Mammary epithelial cell (primary cell): ENCODE data around the gene NCKAP5L.

ENCODE experiments used
- EZH2 ChIP-seq: IDR thresholded peaks from 2 replicates; pipeline ENCODE4 v1.6.1; 2012; ENCODE audit warnings: low read length, inconsistent platforms, borderline replicate concordance
- TF ChIP-seq, protein P1 (sequence below), 2 donors: IDR thresholded peaks in 1 of 2; conservative IDR thresholded peaks in 1 of 2; 2 replicates each; pipeline ENCODE4 v1.5.1; 2011 to 2012; ENCODE audit warnings: inconsistent platforms in 2 of 2, low read length in 2 of 2, mild to moderate bottlenecking in 2 of 2, control low read depth in 1 of 2, low read depth in 1 of 2; ENCODE audit not compliant: insufficient read depth in 1 of 2; ENCODE audit errors: extremely low read depth in 1 of 2

DNA sequence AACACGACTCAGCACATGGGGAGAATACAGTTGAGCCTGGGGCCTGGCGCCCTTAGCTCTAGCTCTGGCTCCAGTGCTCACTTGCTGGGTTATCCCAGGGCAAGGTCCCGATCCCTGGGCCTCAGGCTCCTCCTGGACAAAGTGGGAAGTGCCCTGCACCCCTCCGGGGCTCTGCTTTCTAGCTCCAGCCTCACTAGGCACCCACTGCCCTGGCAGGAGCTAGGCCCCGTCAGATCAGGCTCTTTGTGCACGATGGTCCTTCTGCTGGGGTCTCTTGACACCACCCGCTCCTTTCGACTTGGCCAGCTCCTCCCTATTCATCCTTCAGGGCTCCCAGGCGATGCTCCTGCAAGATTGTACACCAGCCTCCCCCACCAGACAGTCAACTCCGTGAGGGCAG, 23.4 kb downstream of the NCKAP5L start:
- TF ChIP-seq, protein P1, sequence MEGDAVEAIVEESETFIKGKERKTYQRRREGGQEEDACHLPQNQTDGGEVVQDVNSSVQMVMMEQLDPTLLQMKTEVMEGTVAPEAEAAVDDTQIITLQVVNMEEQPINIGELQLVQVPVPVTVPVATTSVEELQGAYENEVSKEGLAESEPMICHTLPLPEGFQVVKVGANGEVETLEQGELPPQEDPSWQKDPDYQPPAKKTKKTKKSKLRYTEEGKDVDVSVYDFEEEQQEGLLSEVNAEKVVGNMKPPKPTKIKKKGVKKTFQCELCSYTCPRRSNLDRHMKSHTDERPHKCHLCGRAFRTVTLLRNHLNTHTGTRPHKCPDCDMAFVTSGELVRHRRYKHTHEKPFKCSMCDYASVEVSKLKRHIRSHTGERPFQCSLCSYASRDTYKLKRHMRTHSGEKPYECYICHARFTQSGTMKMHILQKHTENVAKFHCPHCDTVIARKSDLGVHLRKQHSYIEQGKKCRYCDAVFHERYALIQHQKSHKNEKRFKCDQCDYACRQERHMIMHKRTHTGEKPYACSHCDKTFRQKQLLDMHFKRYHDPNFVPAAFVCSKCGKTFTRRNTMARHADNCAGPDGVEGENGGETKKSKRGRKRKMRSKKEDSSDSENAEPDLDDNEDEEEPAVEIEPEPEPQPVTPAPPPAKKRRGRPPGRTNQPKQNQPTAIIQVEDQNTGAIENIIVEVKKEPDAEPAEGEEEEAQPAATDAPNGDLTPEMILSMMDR (conservative IDR thresholded peaks at IDR 0.05 in 1 of 2, IDR thresholded peaks at IDR 0.05 in 1 of 2; ENCODE audit: extremely low read depth in 1 of 2, insufficient read depth in 1 of 2, low read depth in 1 of 2, low read length in 2 of 2) = no peak
- TF ChIP-seq EZH2 = no peak
